Activated effector memory CD4-positive, alpha-beta T cell treated with Interleukin-2 at 50 U/mL for 16 hours (primary cell): ENCODE measurements around the gene CRTC1.

Experiments used
- DNase-seq: peaks from one replicate; pipeline ENCODE4 v3.0.0-alpha.2; 2020

The CRTC1 gene

GRCh38 chr19:18651733-18652132 lies 31.7 kb upstream of the CRTC1 start:
- DNase-seq = no peak

GRCh38 chr19:18653853-18654252 lies 29.6 kb upstream of the CRTC1 start:
- no peak for DNase-seq

DNA sequence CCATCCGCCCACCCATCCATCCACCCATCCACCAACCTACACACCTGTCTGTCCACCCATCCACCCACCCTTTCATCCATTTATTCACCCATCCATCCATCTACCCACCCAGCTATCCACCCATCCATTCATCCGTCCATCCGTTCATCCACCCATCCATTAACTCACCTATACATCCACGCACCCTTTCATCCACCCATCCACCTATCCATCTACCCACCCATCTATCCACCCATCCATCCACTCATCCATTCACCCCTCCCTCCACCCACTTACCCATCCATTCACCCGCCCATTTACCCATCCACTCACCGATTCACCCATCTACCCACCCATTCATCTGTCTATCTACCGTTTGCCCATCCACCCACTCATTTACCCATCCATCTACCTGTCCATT lies 29.0 kb upstream of the CRTC1 start:
- DNase-seq = no peak

- no peak for DNase-seq
These were observed 28.2 kb upstream of the CRTC1 start for GRCh38 chr19:18655173-18655844.

DNA sequence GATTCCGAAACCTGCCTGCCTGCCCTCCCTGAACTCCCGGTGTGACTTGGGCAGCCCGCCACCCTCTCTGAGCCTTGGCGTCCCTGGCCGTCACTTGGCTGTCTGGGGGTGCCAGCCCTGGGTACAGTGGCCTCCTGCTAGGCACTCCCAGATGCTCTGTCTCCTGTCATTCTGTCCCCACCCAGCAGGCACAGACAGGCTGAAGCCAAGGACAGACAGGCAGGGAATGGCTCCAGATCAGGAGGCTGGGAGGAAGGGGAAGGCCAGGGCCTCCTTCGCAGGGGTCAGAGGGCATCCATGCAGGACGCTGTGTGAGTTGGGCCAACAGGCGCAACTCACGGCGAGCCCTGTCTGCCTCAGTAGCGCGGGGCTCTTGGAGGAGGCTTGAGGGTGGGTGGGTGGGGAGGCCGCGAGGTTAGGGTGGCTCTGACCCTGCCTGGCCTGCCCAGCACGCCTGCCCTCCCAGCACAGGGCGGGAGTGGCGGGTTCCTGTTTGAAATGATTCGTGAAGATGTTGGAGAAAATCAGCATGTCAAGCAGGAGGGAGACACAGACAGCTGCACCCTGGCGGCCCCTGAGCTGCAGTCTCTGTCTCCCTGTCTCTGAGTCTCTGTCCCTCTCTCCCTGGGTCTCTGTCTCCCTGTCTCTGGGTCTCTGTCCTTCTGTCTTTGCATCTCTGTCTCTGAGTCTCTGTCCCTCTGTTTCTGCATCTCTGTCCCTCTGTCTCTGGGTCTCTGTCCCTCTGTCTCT lies 27.0 kb upstream of the CRTC1 start:
- DNase-seq = no peak

- no peak for DNase-seq
These were observed 25.7 kb upstream of the CRTC1 start for GRCh38 chr19:18657590-18658365.

DNA sequence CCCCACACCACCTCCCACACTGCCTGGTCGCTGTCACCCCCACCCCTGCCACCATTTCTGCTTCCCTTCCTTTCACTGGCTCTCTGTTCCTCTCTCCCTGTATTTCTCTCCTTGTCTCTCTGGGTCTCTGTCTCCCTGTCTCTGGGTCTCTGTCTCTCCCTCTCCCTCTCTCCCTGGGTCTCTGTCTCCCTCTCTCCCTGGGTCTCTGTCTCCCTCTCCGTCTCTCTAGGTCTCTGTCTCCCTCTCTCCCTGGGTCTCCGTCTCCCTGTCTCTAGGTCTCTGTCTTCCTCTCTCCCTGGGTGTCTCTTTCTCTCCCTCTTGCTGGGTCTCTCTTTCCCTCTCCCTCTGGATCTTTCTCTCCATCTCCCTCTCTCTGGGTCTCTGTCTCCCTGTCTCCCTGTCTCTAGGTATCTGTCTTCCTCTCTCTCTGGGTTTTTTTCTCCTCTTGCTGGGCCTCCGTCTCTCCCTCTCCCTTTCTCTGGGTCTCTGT lies 25.1 kb upstream of the CRTC1 start:
- no peak for DNase-seq

DNA sequence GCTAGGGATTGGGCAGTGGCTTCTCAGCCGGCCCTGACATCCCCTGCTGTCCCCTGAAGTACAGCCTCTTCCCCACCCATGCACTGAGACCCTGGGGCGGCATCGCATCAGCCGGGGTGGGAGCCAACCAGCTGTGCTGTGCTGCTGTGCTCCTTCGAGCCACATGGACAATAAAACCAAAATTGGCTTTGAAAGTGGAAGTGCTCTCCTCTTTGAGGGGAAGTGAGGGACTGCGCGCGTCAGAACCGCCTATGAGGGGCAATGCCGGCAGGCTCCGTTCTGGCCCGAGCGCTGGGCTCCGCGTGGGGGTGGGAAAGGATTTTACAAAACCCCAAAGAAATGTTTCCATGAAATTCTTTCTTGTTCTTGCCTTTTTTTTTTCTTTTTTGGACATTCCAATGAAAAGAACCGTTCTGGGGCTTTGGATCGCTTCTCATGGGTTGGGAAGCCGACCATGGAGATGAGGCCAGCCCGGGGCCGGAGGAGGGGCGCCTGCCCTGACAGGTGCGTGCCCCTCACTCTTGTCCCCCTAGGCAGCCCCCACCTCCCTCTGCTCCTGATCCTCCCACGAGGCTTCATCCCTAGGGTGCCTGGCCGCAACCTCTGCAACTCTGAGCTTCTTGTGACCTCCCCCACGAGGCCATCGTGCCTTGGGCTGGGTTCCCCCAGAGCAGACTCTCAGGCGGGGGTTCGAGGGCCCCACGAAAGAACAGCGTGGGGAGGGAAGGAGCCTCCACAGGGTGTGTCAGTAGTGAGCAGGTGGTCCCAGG lies 24.0 kb upstream of the CRTC1 start:
- DNase-seq = no peak

GRCh38 chr19:18660051-18660910 lies 23.2 kb upstream of the CRTC1 start:
- no peak for DNase-seq

DNA sequence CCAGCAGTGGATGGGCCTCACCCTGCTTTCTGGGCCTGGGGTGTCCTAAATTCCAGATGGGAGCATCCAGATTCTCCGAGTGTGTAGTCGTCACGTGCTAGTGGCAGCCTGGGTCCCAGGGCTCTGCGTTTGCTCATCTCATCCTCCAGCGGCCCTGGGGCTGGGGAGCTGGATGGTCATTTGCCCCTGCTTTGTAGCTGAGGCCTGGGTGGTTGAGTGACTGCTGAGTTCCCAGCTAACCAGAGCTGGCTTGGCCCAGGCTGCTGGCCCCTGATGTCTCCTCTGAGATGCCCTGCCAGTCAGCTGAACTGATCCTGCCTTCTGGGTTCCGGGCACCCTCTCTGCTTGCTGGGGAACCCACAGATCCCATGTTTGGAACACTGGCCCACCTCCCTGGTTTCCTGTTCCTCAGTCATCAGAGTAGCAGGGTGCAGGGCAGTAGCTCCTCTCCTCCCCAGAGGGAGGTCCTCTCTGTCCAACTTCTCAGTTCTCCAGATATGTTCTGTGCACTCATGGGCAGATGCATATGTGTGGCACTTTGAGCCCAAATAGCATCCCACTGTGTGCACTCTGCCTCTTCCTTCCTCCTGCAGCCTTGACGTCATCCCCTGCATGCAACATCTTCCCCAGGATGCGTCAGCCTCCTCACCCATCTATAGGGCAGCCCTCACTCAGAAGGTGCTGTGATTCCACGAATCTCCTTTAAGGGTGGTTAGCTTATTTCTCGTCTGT lies 22.4 kb upstream of the CRTC1 start:
- DNase-seq = no peak

- DNase-seq = no peak
These were observed 20.3 kb upstream of the CRTC1 start for GRCh38 chr19:18662972-18663732.

- DNase-seq = no peak
These were observed 19.4 kb upstream of the CRTC1 start for GRCh38 chr19:18663940-18664530.

DNA sequence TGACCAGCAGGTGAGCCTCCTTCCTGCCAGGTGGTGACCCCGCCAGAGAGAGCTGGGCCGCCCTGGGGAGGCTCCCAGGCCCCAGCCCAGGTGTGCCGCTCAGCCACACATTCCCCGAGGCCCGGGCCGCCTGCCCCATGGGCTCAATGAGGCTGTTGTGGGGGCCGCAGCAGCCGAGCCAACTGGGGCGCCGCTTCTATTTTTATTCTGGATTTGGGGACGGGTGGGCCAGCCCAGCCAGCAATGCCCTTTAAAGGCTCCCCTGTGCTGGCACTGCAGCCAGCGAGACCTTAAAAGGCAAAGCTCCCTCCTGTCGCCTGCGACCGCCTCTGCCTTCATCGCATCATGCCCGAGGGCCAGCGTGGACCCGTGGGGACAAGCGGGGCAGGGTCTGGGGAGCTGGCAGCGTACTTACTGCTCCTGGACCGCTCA lies 17.7 kb upstream of the CRTC1 start:
- DNase-seq = no peak

DNA sequence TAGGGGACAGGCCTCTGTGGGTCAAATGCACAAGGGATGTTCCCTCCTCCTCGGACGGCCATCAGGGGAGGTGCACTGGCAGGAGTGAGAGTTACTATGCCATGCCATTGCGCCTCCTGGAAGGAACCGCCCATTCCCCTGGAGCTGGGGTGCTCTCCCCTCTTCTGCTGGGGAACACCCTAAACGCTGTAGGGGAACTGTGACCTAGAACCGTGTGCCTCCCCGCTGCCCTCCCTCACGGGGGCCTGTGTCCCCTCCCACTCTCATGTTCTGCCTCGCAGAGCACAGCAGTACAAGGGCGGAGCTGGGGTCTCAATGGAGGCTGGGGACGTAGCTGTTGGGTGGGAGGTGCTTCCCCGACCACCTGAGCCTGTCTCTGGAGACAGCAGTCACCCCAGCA lies 17.2 kb upstream of the CRTC1 start:
- DNase-seq = no peak

DNA sequence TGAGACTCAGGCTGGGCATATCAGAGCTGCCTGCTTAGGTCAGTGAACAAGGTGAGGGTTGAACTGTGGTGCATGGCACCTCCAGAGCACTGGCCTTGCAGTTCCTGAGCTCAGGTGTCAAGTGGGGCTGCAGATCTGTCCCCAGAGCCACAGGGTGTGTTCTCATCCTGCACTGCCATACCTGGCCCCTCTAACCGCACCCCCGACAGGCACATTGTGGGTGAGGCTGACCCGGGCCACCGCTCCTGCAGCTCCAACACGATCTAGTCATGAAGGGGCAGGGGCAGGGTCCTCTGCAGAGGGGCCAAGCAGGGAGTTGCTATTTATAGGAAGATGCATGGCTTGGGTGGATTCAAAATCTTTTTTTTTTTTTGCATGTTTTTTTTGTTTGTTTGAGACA lies 16.7 kb upstream of the CRTC1 start:
- DNase-seq = no peak

DNA sequence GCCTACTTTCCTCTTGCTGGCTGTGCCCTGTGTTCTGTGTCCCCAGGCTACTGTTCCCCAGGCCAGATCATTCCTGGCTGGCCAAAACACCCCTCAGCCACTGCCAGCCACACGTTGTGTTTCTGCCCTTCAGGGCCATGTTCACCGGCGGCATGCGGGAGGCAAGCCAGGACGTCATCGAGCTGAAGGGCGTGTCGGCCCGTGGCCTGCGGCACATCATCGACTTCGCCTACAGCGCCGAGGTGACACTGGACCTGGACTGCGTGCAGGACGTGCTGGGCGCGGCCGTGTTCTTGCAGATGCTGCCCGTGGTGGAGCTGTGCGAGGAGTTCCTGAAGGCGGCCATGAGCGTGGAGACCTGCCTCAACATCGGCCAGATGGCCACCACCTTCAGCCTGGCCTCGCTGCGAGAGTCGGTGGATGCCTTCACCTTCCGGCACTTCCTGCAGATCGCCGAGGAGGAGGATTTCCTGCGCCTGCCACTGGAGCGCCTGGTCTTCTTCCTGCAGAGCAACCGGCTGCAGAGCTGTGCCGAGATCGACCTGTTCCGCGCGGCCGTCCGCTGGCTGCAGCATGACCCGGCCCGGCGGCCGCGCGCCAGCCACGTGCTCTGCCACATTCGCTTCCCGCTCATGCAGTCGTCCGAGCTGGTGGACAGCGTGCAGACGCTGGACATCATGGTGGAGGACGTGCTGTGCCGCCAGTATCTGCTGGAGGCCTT lies 15.8 kb upstream of the CRTC1 start:
- no peak for DNase-seq

DNA sequence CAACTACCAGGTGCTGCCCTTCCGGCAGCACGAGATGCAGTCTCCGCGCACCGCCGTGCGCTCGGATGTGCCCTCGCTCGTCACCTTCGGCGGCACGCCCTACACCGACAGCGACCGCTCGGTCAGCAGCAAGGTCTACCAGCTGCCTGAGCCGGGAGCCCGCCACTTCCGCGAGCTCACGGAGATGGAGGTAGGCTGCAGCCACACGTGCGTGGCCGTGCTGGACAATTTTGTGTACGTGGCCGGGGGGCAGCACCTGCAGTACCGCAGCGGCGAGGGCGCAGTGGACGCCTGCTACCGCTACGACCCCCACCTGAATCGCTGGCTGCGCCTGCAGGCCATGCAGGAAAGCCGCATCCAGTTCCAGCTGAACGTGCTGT lies 15.2 kb upstream of the CRTC1 start:
- no peak for DNase-seq

DNA sequence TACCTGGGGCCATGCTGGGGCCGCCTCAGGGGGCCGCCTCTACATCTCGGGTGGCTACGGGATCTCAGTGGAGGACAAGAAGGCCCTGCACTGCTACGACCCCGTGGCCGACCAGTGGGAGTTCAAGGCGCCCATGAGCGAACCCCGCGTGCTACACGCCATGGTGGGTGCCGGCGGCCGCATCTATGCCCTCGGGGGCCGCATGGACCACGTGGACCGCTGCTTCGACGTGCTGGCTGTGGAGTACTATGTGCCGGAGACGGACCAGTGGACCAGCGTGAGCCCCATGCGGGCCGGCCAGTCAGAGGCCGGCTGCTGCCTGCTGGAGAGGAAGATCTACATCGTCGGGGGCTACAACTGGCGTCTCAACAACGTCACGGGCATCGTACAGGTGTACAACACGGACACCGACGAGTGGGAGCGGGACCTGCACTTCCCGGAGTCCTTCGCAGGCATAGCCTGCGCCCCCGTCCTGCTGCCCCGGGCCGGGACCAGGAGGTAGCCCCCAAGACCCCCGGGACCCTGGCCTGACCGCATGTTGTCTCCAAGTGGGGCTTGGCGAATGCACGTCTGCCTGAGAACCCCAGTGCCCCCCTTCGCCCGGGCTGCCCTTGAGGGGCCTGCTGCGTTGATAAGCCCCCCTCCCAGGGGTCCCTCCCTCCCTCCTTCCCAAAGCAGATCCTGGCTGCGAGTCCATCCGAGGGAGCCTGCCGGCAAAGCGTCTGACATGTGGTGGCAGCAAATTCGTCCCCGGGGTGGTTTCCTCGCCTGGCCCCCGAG lies 14.5 kb upstream of the CRTC1 start:
- DNase-seq = no peak

DNA sequence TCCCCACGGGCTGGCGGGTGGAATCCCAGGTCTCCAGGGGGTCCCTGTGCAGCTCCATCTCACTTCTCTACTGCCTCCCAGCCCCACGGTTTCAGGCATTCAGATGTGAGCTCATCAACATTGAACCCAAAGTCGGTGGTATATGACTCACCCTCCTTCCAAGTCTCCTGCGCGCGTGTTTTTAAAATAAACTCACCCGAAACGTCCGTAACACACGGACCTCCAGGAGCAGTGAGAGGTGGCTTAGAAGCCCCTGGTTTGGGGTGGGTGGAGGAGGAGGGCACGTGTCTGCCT lies 14.0 kb upstream of the CRTC1 start:
- no peak for DNase-seq
